Endothelial cell of umbilical vein (primary cell): ENCODE data around the gene JAKMIP3. TPM values are rescaled to one million over a fixed set of nuclear protein-coding genes. Genes with fewer than 3 reads are reported as not detected.

Source experiments
- BruUV-seq: library from RNA; stranded (reverse); fragments of 400-500 nt; replicated peaks from 2 replicates; lab custom pipeline; 2021; lab: Mats Ljungman, UMichigan
- CTCF ChIA-PET: fragments of 300-600, 350-600 bp; sonication (Branson Sonifier 250); formaldehyde crosslinking; loops from one replicate; lab custom pipeline; 2021; ENCODE audit warnings: antibody characterized with exemption, inconsistent platforms; lab: Charles Lee
- POLR2A ChIA-PET: fragments of 300-600, 350-600 bp; sonication (Branson Sonifier 250); formaldehyde crosslinking; loops from one replicate; lab custom pipeline; 2021; ENCODE audit warnings: antibody characterized with exemption, inconsistent platforms; lab: Charles Lee
- DNase-seq: peaks from one replicate; pipeline ENCODE4 v3.0.0-alpha.2; 2011; ENCODE audit warnings: low read depth, low spot score
- FAIRE-seq: peaks from 2 replicates; lab custom pipeline; 2011; peaks lifted over from hg19 to GRCh38; lab: Jason Lieb, UNC
- H2AFZ ChIP-seq: 2 replicates; pipeline ENCODE4 v1.6.0; 2012; ENCODE audit warnings: low read depth, low read length, control low read depth, inconsistent platforms
- H3K27ac ChIP-seq: 2 replicates; pipeline ENCODE4 v1.5.1; 2011; ENCODE audit warnings: low read depth, mild to moderate bottlenecking, control low read depth, low read length, moderate library complexity; ENCODE audit not compliant: insufficient read depth
- H3K27me3 ChIP-seq, 2 experiments: 2 replicates each; pipeline versions ENCODE4 v1.6.0 to v1.6.1; 2011; ENCODE audit warnings: low read length in 2 of 2, mixed read lengths in 1 of 2; ENCODE audit not compliant: control insufficient read depth in 2 of 2, insufficient read depth in 2 of 2
- H3K36me3 ChIP-seq, 2 experiments: 2 replicates in 1 of 2; 3 replicates in 1 of 2; pipeline ENCODE4 v1.5.1; 2011; ENCODE audit warnings: low read length in 2 of 2, mild to moderate bottlenecking in 1 of 2, moderate library complexity in 1 of 2; ENCODE audit not compliant: control insufficient read depth in 2 of 2, insufficient read depth in 2 of 2; ENCODE audit errors: extremely low read depth in 1 of 2
- H3K4me1 ChIP-seq: 3 replicates; pipeline ENCODE4 v1.5.1; 2011; ENCODE audit warnings: mild to moderate bottlenecking, low read length; ENCODE audit not compliant: control insufficient read depth, insufficient read depth; ENCODE audit errors: extremely low read depth
- H3K4me2 ChIP-seq: 2 replicates; pipeline ENCODE4 v1.6.1; 2011; ENCODE audit warnings: low read length, control low read depth, mixed read lengths; ENCODE audit not compliant: insufficient read depth
- H3K4me3 ChIP-seq, 3 experiments: fragments of 200-600 bp in 1 of 3; sonication (generic), shearing (Covaris generic) in 1 of 3; replicated peaks in 1 of 3; 2 replicates each; pipeline ENCODE4 v1.5.1; 2011 to 2016; ENCODE audit warnings: control low read depth in 3 of 3, low read length in 3 of 3, mild to moderate bottlenecking in 2 of 3, inconsistent platforms in 1 of 3, low read depth in 1 of 3, moderate library complexity in 1 of 3; ENCODE audit not compliant: insufficient read depth in 1 of 3
- H3K79me2 ChIP-seq: 2 replicates; pipeline ENCODE4 v1.6.0; 2012; ENCODE audit warnings: low read length, inconsistent platforms; ENCODE audit not compliant: control insufficient read depth, insufficient read depth
- H3K9ac ChIP-seq: replicated peaks from 2 replicates; pipeline ENCODE3; 2011; ENCODE audit warnings: low read length, control low read depth; ENCODE audit not compliant: insufficient read depth; ENCODE audit errors: extremely low read depth
- H3K9me1 ChIP-seq: replicated peaks from 3 replicates; pipeline ENCODE4 v1.6.0; 2011; ENCODE audit warnings: mild to moderate bottlenecking, low read length; ENCODE audit not compliant: control insufficient read depth, insufficient read depth; ENCODE audit errors: extremely low read depth
- H3K9me3 ChIP-seq: replicated peaks from 2 replicates; pipeline ENCODE4 v1.5.1; 2012; ENCODE audit warnings: low read length, inconsistent platforms; ENCODE audit not compliant: control insufficient read depth, insufficient read depth
- H4K20me1 ChIP-seq: replicated peaks from 2 replicates; pipeline ENCODE3; 2011; ENCODE audit warnings: mild to moderate bottlenecking, low read length; ENCODE audit not compliant: control insufficient read depth, insufficient read depth; ENCODE audit errors: extremely low read depth
- EZH2 ChIP-seq: IDR thresholded peaks from 2 replicates; pipeline ENCODE4 v1.6.1; 2012; ENCODE audit warnings: borderline replicate concordance, low read depth, mild to moderate bottlenecking, moderate library complexity, low read length, inconsistent platforms; ENCODE audit not compliant: severe bottlenecking
- FOS ChIP-seq: IDR thresholded peaks from 2 replicates; pipeline ENCODE4 v1.6.1; 2011; ENCODE audit warnings: mild to moderate bottlenecking, low read length, moderate library complexity, borderline replicate concordance; ENCODE audit not compliant: insufficient read depth
- GATA2 ChIP-seq: IDR thresholded peaks from 2 replicates; pipeline ENCODE4 v1.7.0; 2011; ENCODE audit warnings: low read depth, mild to moderate bottlenecking, moderate library complexity, mixed read lengths, low read length; ENCODE audit not compliant: insufficient read length, insufficient read depth
- JUN ChIP-seq: IDR thresholded peaks from 2 replicates; pipeline ENCODE4 v1.6.1; 2011; ENCODE audit warnings: borderline replicate concordance, low read depth; ENCODE audit not compliant: insufficient read length, insufficient read depth
- MAX ChIP-seq: IDR thresholded peaks from 2 replicates; pipeline ENCODE4 v1.6.1; 2011; ENCODE audit not compliant: insufficient read depth, insufficient read length
- MYC ChIP-seq: IDR thresholded peaks from one replicate; pipeline ENCODE4 v1.6.1; 2011; ENCODE audit warnings: mild to moderate bottlenecking, low read depth, low read length
- dilution Hi-C: fragments of 300-500 bp; cut with MboI; formaldehyde crosslinking; loops from one replicate; pipeline ENCODE4 v1.15.0; 2019; ENCODE audit warnings: low sequenced_read_pairs; ENCODE audit not compliant: extremely low pct_ligation_motif_present
- intact Hi-C: fragments of 100-400 bp; cut with micrococcal nuclease; formaldehyde crosslinking; loops from one replicate; pipeline ENCODE4 v1.10.0; 2022
- polyA plus RNA-seq, 4 experiments: library from polyadenylated mRNA; depleted of rRNA in 3 of 4; stranded (reverse) in 3 of 4; unstranded in 1 of 4; fragments of >200 nt; gene quantifications; 2 replicates each; pipeline versions ENCODE4 v1.2.1 to v1.2.3, GENCODE V29; 2011 to 2012; ENCODE audit warnings: missing spikeins in 1 of 4
- total RNA-seq: library from RNA; stranded (reverse); gene quantifications from 2 replicates; pipeline ENCODE4 v1.2.3, GENCODE V29; 2021
- TF ChIP-seq, protein P1 (sequence below), 2 donors: IDR thresholded peaks; 1 replicate in 1 of 2; 2 replicates in 1 of 2; pipeline ENCODE4 v1.5.1; 2011; ENCODE audit warnings: low read length in 2 of 2, mild to moderate bottlenecking in 2 of 2, moderate library complexity in 2 of 2, control low read depth in 1 of 2, inconsistent platforms in 1 of 2, low read depth in 1 of 2; ENCODE audit not compliant: insufficient read depth in 1 of 2; ENCODE audit errors: extremely low read depth in 1 of 2

Gene JAKMIP3
- total and polyA plus RNA-seq, 2 donors (not counting 3 experiments of a cell fraction or from before 2014, with no cell fraction given), result 0.01 TPM; not detected in 1

DNA sequence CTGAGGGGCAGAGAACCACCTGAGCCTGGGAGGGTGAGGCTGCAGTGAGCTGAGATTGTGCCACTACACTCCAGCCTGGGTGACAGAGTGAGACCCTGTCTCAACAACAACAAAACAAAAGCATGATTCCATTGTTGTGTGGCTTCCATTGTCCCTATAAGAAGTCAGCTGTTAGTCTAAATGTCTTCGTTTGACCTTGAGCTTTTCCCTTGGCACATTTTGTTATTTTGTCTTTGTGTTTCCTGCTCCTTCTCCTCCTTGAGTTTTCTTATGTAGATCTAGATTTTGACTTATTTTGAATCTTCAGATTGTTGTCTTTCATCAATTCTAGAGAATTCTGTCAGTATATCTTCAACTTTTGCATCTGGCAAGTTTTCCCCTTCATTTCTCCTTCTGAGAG is 13.6 kb upstream of the JAKMIP3 start:
- DNase-seq, result no peak
- CTCF ChIA-PET, result no interaction called here
- Histone ChIP-seq H3K79me2 (no peaks in the 10 kb centered on the region), H3K9ac (no peak overlapping the region), H3K9me1 (no peaks in the 10 kb centered on the region), H4K20me1 (no peaks in the 10 kb centered on the region), H3K4me2 (no peak overlapping the region), H3K27ac (no peak overlapping the region), H3K9me3 (no peaks in the 10 kb centered on the region), H3K36me3 (no peaks in the 10 kb centered on the region), H3K4me1 (no peaks in the 10 kb centered on the region), H3K27me3 (no peaks in the 10 kb centered on the region), H2AFZ (no peak overlapping the region), H3K4me3 (no peak overlapping the region)
- no peak for FAIRE-seq
- POLR2A ChIA-PET, result no interaction called here
- intact Hi-C loops (no loop called here), dilution Hi-C loops (no loop called here)
- TF ChIP-seq FOS (no peak), GATA2 (no peak), MAX (no peak), EZH2 (no peak), JUN (no peak), MYC (no peak)
- TF ChIP-seq, protein P1, sequence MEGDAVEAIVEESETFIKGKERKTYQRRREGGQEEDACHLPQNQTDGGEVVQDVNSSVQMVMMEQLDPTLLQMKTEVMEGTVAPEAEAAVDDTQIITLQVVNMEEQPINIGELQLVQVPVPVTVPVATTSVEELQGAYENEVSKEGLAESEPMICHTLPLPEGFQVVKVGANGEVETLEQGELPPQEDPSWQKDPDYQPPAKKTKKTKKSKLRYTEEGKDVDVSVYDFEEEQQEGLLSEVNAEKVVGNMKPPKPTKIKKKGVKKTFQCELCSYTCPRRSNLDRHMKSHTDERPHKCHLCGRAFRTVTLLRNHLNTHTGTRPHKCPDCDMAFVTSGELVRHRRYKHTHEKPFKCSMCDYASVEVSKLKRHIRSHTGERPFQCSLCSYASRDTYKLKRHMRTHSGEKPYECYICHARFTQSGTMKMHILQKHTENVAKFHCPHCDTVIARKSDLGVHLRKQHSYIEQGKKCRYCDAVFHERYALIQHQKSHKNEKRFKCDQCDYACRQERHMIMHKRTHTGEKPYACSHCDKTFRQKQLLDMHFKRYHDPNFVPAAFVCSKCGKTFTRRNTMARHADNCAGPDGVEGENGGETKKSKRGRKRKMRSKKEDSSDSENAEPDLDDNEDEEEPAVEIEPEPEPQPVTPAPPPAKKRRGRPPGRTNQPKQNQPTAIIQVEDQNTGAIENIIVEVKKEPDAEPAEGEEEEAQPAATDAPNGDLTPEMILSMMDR (IDR thresholded peaks at IDR 0.05; ENCODE audit: extremely low read depth in 1 of 2, insufficient read depth in 1 of 2, low read depth in 1 of 2, low read length in 2 of 2), result no peak
- BruUV-seq, result no TSS peak
